HG03095 (cell line): Measurements from ENCODE around the gene BCOR.

Source experiments
- ATAC-seq: cut with Tn5 transposase; IDR thresholded peaks from one replicate; pipeline ENCODE4 v1.9.1; 2021; ENCODE audit warnings: moderate library complexity; ENCODE audit not compliant: unreplicated experiment

BCOR gene

DNA sequence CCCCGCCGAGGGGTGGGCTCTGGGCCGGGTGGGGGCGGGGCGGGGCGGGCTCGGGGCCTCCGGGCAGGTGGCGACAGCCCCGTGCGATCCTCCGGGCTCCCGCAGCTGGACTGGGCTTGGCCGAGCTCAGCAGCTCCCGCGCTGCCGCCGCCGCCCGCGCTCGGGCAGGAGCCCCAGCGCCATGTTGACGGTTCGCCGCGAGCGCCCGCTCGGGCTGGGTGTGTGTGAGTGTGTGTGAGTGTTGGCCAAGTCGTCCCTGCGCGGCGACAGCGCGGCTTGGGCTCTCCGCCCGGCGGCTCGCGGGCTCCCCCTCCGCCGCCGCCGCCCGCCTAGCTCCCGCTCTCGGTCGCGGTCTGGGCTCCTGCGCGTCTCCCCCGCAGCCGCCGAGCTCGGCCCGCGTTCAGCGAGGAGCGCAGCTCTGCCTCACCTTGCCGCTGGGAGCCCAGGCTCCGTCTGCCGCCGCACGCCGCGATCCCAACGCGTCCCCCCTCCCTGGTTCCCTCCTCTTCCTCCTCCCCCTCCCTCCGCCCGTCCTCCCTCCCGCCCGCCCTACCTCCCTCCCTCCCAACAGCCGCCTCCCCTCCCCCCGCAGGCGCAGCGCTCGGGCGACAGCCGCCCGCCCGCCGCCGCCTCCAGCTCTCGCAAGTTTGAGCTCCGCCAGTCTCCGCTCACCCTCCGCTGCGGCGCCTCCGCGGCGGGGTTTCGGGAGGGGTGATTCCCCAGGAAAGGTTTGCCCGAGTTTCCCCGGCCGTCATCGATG, at the start of gene BCOR:
Gene BCOR, minus strand, starts transcription at position 455 of the 760 bp plus-strand sequence. CDS start 20,029 bp downstream, outside the sequence.
- no peak for ATAC-seq

DNA sequence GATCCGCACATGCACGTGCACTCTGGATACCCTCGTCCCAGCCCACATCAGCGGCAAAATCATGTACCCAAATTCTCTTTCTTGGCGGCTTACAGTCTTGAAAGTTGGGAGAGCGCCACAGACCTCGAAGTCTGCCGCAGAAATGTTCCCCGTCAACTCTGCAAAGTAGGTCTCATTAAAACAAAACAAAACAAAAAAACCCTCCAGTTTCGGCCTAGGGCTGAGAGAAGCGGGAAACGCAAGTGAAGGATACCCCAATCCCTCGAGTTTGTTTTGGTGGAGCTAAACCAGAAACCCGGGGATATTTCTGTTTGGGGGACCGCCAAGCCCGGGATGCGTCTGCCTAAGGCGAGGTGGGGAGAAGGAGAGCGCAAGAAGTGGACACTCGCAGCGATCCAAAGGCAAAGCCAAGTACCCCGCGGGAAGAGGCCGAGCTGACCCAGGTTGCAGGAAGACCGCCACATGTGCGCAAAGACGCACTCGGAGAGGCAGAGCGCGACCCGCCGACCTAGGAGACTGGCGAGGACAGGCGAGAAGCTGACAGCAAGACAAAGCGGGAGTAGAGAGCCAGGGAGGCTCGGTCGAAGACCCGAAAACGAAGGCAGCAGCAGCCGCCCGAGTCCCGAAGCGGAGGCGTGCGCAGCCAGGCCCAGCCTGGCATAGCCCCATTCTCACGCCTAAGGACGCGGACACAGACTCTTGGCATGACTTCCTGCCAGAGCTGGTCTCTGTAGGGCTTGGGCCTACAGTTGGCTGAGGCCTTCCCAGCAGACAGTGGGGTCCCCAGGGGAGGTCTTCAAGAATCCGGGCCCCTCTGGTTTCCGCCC, 49.6 kb upstream of the BCOR start:
- no peak for ATAC-seq

DNA sequence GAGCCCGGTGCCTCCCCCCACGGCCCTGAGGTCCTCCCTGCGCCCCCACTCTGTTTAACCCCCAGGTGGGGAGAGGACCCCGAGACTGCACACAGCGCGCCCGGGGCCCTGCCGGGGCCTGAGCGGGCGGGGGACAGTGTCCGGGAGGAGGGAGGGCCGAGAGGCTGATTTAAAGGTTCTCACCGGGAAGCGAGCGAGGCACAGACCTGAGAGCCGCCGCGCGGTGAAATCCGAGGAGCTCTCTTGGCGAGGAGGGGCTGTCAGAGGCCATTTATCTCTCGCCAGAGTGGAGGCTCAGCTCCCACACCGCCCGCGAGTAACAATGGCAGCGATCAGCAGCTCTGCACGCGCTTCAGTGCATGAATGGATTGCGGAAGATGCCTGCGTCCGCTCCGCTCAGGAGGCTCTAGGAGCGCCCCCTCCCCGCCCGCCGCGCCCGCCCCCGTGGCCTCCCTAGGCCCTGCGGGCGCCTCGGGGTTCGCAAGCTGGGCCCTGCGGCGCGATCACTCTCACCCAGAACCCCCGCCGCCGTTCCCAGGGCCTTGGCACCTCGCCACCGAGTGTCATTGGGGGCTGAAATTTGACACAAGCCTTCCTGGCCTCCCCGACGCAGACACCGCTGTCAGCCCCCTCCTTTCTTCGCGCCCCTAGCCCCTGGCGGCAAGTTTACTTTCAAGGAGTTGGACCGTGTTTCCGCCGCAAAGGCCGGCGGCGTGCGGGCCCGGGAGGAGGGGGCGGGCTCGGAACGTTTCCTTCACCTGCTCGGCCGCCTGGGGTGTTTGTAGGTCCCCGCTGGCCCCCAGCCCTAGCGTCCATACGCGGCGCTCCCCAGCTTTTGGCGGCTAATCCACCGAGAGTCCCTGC, 48.7 kb upstream of the BCOR start:
- no peak for ATAC-seq

DNA sequence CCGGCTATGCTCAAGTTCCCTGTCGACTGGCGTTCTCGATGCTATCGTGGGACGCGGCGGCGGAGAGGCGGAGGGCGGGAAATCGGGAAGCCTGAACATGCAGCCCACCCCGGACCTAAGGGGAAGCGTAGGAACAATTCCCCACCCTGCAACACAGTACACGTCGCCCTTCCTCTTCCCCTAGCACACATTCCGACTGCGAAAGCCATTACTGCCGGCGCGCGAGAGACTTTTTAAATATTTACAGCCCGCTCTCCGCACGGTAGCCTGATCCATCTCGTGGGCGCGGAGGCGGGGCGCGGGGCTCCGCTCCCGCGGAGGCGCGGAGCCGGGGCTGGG, 48.1 kb upstream of the BCOR start:
- no peak for ATAC-seq

DNA sequence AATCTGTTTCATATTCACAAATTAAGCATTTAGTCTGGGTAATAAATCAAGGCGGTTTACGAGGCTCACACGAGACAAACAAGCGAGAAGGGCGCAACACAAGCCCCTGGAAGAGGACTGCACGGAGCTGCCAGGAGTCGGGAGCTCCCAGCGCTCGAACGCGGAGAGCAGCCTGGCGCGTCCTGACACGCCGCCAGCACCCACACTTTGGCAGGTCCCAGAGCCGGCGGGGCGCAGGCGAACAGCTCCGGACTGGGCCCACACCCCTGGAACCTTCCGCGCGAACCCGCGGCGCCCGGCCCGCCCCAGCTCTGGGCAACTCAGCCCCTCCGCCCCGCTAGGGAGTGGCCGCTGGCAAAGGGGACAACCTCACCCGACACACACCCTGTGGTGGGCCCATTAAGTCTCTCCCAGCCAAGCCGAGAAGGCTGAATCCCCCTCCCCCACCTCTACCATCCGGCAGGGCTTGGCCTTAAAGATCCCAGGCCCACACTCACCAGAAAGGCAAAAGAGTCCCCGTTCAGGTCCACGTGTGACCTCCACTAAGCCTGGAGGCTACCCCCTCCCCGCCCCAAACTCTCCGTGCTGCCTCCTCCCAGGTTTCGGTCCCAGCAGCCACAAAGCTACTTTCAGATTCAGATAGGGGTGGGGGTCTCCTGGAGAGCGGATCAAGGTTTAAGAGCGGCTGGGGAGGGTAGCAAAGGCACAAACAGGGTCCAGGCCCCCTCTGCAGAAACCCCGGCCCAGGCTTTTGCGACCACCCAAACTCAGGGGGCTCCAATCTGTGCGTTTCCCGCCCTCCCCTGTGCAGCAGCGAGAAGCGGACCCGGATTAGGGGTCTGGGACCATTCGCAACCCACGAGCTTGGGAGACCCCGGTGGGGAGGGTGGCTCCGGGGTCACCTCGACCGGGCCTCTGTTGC, 47.5 kb upstream of the BCOR start:
- no peak for ATAC-seq

DNA sequence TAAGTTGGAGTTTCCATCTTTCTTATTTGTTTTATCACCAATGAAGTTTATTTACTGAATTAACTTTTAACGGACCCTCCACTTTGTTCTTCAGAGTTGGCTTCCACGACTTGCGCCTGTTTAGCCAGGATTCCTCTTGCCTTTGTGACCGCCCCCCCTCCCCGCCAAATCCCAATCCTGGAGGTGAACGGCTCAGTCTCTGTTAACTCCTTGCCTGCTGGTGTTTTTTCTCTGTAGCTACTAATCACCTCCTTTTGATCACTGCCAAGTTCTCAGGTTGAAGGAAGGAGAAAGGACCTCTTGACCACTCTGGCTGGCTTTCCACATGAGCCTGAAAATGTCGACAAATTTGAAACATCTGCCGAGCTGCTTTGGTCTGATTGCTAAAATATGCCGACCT, 46.8 kb upstream of the BCOR start:
- ATAC-seq = no peak

DNA sequence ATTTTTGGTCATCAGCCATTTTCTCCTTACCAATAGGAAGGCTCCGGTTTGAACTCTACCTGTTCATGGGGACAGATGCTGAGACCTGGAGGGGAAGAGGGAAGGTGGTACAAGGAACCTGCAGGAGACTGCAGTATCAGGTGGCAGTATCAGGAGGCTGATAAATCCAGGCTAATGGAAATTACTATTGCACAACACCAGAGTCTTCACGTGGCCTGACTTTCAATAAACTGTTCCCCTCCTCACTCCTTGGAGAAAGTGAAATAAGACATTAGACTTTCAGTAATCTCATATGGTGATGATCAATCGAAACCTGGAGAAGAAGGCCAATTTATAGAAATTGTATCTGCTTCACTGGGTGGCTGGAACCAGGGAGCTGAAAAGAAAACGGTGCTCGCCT, 46.2 kb upstream of the BCOR start:
- ATAC-seq = no peak

DNA sequence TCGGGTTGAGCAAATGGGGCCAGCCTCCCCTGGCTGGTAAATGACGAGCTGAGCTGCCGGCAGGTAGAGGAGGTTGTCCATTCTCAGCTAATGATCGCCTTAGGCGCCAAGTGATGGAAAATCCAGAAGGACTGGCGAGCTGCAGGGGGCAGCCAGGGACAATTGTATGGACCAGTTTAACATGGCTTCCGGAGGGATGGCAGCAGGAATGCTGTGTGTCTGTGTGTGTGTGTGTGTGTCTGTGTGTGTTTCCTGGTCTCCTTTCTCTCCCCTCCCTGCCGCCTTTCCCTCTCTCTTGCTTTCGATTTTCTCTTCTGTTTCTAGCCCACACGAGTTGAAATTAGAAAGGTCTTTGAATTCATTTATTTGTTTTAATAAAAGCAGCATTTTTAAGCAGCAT, 45.2 kb upstream of the BCOR start:
- no peak for ATAC-seq

DNA sequence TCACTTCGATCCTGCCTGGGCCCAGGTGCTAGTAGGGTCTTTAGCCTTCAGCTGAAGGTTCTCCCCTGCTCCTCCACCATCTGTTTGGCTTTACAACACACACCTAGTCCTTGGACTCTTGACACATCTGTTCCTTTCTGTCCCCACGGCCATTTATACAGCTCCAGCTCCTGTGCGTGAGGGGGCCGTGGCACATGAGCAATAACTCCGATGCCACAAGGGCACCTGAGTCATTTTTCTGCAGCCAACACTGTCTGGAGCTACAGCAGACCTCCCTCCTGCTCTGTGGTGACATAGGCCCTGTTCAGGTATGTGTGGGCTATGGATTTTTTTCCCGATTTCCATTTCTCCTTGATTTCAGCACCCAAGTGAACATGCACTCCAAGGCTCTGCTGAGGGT, 44.7 kb upstream of the BCOR start:
- no peak for ATAC-seq

DNA sequence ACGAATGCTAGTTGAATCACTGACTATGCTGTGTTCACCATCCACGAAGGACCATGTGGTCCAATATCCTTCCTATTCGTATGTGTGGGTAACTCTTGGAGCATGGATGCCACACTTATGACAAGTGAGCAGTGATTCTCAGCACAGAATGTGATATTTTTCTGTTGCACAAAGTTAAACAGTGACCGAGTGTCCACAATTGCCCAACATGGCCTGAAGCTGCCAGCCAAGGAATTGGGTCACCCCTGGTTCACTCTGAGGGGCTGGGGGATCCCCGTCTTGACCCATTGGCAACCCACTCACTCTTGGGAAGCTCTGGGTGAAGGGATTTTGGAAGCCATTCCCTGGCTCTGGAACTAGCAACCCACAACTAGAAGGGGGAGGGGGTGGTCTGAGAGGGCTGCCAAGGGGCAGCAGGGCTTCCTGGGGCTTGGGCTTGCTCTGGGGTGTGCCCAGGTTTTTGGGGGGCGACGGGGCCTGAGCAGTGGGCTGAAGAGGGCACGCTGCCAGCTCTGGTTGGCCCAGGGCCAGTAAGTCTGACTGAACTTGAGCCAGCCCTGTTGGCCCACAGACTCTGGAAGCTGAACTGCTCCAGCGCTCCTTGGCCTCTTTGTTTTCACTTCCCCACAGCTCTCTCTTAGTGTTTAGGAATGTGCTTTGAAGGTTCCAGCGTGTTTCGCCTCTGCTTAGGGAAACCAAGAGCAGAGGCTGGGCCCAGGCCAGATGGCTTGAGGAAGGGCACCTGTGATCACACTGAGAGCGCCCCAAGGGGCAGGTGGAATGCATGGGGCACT, 43.1 kb upstream of the BCOR start:
- ATAC-seq = no peak

DNA sequence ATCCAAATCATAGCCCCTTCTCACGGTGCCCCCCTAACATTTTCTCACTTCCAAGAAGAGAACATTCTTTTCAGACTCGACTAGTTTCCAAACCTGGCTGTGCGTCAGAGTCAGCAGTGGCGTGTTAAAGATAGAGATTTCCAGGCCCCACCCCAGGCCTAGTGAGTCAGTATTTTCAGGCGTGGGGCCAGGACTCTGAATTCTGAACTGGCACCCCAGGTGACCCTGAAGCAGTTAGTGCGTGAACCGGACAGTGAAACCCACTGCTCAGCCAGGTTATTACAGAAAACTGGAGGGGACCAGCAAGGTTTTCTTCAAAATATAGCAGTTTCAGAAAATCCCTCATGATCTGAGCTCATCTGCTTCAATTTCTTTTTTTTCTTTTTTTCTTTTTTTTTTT, 35.0 kb upstream of the BCOR start:
- ATAC-seq = no peak

DNA sequence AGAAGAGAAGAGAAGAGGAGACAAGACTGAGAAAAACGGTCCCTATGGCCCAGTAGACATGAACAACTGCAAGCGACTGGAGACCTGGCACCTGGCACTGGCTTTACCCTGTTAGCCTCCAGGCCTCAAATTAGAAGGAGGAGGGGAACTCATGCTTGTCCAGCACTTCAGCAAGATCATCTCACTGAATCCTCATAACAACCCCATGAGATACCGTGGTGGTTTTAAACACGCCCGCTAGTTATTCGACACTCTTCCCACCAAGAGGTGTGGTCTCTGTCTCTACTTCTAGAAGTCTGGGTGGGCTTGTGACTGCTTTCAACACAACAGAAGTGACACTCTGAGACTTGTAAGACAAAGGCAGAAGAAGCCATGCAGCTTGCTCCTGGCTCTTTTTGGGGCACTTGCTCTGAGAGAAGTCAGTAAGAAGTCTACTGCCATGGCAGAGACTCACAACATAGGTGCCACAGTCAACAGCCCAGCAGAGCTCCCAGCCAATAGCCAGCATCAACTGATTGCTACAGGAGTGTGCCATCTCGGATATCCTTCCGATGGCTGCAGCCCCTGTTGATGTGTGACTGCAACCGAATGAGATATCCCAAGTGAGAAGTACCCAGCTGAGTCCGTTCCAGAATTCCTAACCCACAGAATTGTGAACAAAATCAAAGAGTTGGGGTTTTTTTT, 34.0 kb upstream of the BCOR start:
- ATAC-seq = no peak

DNA sequence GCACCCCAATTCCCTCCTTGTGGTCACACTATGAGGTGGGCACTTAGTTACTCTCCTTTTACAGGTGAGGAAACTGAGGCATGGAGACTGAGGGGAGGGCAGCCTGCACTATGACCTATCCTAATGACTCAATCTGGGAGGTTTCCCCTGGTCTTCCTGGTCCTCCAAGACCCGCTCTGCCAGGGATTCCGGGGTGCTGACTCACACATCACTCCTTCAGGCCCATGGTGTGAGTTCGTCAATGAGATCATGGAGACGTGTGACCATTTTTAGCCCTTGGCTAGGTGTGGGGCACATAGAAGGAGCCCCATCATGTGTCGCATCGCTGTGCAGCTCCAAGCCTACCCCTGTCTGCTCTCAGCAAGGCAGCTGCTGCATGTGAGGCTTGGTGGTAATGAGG, 32.4 kb upstream of the BCOR start:
- no peak for ATAC-seq

DNA sequence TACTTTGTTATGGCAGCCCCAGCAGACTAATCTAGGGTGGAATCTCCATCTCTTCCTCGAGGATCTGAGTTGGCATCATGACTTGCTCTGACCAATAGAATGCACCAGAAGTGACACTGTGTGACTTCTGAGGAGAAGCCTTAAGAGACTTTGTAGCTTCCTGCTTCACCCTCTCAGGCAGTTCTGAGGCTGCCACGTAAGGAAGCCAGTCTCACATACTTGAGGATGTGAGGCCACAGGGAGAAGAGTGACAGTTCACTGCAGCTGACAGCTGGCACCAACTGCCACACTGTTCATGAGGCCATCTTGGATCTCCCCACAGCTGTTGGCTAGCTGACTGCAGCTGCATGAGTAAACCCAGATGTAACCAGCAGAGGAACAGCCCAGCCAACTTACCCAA, 29.3 kb upstream of the BCOR start:
- ATAC-seq = no peak

DNA sequence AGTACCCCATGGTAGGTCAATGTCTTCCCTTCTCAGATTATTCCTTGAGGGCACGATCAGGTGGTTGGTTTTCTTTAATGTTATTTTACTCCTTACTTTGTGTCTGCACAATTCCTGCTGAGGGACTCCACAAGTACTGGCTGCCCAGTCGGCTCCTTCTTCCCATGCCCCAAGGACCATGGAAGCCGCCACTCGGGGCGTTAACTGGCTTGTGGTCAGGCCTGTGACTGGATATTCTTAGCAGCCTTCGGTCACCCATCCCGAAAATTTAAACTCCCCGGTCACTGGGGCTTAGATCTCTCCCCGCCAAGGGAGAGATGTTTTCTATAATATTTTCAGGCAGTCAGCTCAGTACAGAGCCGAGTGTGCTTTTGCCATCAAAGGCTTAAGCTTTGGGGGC, 24.7 kb upstream of the BCOR start:
- no peak for ATAC-seq

DNA sequence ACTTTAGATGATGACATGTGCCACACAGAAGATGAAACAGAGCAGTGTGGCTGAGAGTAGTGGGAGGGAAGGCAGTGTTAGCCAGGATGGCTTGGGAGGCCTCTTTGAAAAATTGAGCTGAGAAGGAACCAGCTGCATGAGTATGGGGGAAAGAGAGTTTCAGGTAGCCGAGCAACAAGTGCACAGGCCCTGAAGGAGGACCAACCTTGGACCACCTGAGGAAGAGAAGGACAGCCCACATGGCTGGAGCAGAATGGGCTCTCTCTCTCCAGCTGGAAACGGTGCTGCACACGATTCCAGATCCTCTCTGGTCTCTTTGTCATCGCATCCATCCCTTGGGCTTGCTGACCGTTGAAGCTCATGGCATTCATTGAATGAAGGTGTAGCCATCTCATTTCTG, 23.9 kb upstream of the BCOR start:
- ATAC-seq = no peak

DNA sequence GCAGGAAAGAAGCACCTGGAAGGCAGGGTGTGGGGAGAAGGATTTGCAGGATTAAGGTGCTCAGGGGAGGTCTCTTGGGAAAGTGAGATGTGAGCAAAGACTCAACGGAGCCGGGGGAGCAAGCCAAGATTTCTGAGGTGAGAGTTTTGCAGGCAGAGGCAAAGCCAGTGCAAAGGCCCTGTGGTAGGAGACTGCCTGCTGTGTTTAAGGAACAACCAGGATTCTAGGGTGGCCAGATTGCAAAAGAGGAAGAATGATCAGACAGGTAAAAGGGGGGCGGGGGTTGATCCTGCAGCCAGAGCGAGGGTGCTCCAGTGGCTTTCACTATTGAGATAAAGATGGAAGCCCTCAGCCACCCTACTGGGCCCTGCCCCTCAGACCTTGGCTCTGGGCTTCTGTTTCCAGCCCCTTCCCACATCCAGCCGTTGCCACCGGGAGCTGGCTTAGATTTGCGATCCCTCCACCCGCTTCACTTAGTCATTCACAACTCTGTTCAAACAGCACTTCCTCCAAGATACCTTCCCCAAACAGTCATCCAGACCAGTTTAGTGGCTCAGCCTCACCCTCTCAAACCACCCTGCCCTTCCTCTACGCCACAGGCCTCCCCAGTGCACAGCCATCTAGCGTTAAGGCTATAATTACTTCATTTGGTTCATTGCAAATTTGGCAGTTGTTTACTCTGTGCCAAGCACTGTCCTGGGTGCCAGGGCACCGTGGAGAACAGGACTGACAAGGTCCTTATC, 23.3 kb upstream of the BCOR start:
- no peak for ATAC-seq

DNA sequence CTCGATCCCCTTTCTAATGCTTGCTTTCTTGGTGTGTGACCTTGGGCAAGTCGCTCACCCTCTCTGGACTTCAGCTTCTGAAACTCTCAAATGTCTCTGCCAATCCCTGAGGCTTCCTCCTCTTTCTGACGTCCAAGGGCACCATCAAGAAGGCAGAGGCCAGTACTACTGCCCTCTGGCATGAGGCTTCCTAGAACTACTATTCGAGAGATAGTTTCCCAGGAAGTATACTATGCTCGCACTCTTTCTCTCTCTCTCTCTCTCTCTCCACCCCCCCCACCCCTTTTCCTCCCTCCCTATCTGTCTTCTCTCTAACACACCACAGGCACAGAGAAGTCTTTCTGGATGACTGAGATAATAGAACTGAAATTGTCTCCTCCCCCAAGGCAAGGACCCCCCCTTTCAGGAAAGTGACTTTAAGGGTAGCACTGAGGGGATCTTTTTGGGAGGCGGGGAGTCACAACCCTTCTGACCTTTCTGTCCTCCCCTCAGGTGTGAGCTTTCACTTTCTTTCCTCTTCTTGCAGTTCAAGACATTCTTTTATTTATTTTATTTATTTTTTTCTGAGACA, 20.0 kb upstream of the BCOR start:
- ATAC-seq = no peak
